ENCODE results near the gene SRPK1.

The SRPK1 gene

GRCh38 chr6:35960187-35960586, 39.3 kb upstream of the SRPK1 start:
- TF ChIP-seq POLR2AphosphoS5 (IDR thresholded peaks at IDR 0.05; ENCODE audit: low read depth) (no peak), REST (IDR thresholded peaks at IDR 0.05; ENCODE audit: insufficient replicate concordance, low read depth) (no peak), SPI1 (IDR thresholded peaks at IDR 0.05; ENCODE audit: borderline replicate concordance, low read depth) (no peak), CTCF (IDR thresholded peaks at IDR 0.05; ENCODE audit: insufficient read depth, low read length) (no peak), GABPA (IDR thresholded peaks at IDR 0.05; ENCODE audit: low read depth) (no peak)
- Histone ChIP-seq H3K27ac (replicated peaks) (no peak overlapping the region), H3K27me3 (ENCODE audit: insufficient read depth, poor library complexity, severe bottlenecking) (no peaks in the 10 kb centered on the region), H3K4me3 (replicated peaks; ENCODE audit: insufficient read depth, low read length) (no peak overlapping the region)
- no peak for DNase-seq (ENCODE audit: low read depth in 1 of 2, low spot score in 1 of 2)

- no peak overlapping the region for H3K27ac ChIP-seq (replicated peaks)
- H3K27me3 ChIP-seq (ENCODE audit: insufficient read depth, poor library complexity, severe bottlenecking), result no peaks in the 10 kb centered on the region
- H3K4me3 ChIP-seq (replicated peaks; ENCODE audit: insufficient read depth, low read length), result no peak overlapping the region
- no peak for DNase-seq (ENCODE audit: low read depth in 1 of 2, low spot score in 1 of 2)
- TF ChIP-seq POLR2AphosphoS5 (IDR thresholded peaks at IDR 0.05; ENCODE audit: low read depth) (no peak), REST (IDR thresholded peaks at IDR 0.05; ENCODE audit: insufficient replicate concordance, low read depth) (no peak)
Observed at GRCh38 chr6:35955970-35956369, 35.1 kb upstream of the SRPK1 start.

GRCh38 chr6:35955521-35955920, 34.6 kb upstream of the SRPK1 start:
- Histone ChIP-seq H3K27me3 (ENCODE audit: insufficient read depth, poor library complexity, severe bottlenecking) (no peaks in the 10 kb centered on the region), H3K27ac (replicated peaks) (no peak overlapping the region), H3K4me3 (replicated peaks; ENCODE audit: insufficient read depth, low read length) (no peak overlapping the region)
- no peak for TF ChIP-seq SPI1 (IDR thresholded peaks at IDR 0.05; ENCODE audit: borderline replicate concordance, low read depth)
- TF ChIP-seq POLR2AphosphoS5 (IDR thresholded peaks at IDR 0.05; ENCODE audit: low read depth), result no peak
- no peak for TF ChIP-seq REST (IDR thresholded peaks at IDR 0.05; ENCODE audit: insufficient replicate concordance, low read depth)
- no peak for TF ChIP-seq CTCF (IDR thresholded peaks at IDR 0.05; ENCODE audit: insufficient read depth, low read length)
- TF ChIP-seq GABPA (IDR thresholded peaks at IDR 0.05; ENCODE audit: low read depth), result no peak
- no peak for DNase-seq (ENCODE audit: low read depth in 1 of 2, low spot score in 1 of 2)

- H3K27ac ChIP-seq (replicated peaks), result no peak overlapping the region
- TF ChIP-seq CTCF (IDR thresholded peaks at IDR 0.05; ENCODE audit: insufficient read depth, low read length), result no peak
- TF ChIP-seq GABPA (IDR thresholded peaks at IDR 0.05; ENCODE audit: low read depth), result no peak
- TF ChIP-seq POLR2AphosphoS5 (IDR thresholded peaks at IDR 0.05; ENCODE audit: low read depth), result no peak
- TF ChIP-seq REST (IDR thresholded peaks at IDR 0.05; ENCODE audit: insufficient replicate concordance, low read depth), result no peak
- no peak for TF ChIP-seq SPI1 (IDR thresholded peaks at IDR 0.05; ENCODE audit: borderline replicate concordance, low read depth)
- no peak for DNase-seq (ENCODE audit: low read depth in 1 of 2, low spot score in 1 of 2)
- H3K27me3 ChIP-seq (ENCODE audit: insufficient read depth, poor library complexity, severe bottlenecking), result no peaks in the 10 kb centered on the region
- H3K4me3 ChIP-seq (replicated peaks; ENCODE audit: insufficient read depth, low read length), result no peak overlapping the region
Observed at GRCh38 chr6:35955071-35955470, 34.2 kb upstream of the SRPK1 start.
